HL-60 (cell line): Measurements from ENCODE around the gene ST6GAL1.
"Not testable (repeated sequence)": the region's sequence is repeated elsewhere in the genome, so short reads cannot be mapped to it uniquely, and the experiment has no call there.

Experiments used
- DNase-seq, 2 experiments: peaks; one replicate each; pipeline ENCODE4 v3.0.0-alpha.2; 2010 to 2020; ENCODE audit warnings: low read depth in 1 of 2, low spot score in 1 of 2
- H3K27ac ChIP-seq: fragments of 250-450 bp; sonication (Bioruptor Pico); replicated peaks from 2 replicates; pipeline ENCODE4 v1.5.1; 2020; ENCODE audit warnings: mild to moderate bottlenecking, moderate library complexity
- H3K27me3 ChIP-seq: fragments of 250-450 bp; sonication (Bioruptor Pico); 2 replicates; pipeline ENCODE4 v1.5.1; 2021; ENCODE audit warnings: mild to moderate bottlenecking, moderate library complexity; ENCODE audit not compliant: insufficient read depth, poor library complexity, severe bottlenecking
- H3K4me3 ChIP-seq: replicated peaks from 2 replicates; pipeline ENCODE4 v1.5.1; 2011; ENCODE audit warnings: mild to moderate bottlenecking, control low read depth, low read length; ENCODE audit not compliant: insufficient read depth
- CTCF ChIP-seq: IDR thresholded peaks from one replicate; pipeline ENCODE4 v1.5.1; 2011; ENCODE audit warnings: low read length, control low read depth, inconsistent platforms; ENCODE audit not compliant: insufficient read depth
- GABPA ChIP-seq: IDR thresholded peaks from 2 replicates; pipeline ENCODE4 v1.6.1; 2012; ENCODE audit warnings: low read depth
- POLR2AphosphoS5 ChIP-seq: IDR thresholded peaks from 2 replicates; pipeline ENCODE4 v1.6.1; 2012; ENCODE audit warnings: low read depth
- REST ChIP-seq: IDR thresholded peaks from 2 replicates; pipeline ENCODE4 v1.6.1; 2012; ENCODE audit warnings: low read depth; ENCODE audit not compliant: insufficient replicate concordance
- SPI1 ChIP-seq: IDR thresholded peaks from 2 replicates; pipeline ENCODE4 v1.6.1; 2012; ENCODE audit warnings: low read depth, mild to moderate bottlenecking, borderline replicate concordance

Gene ST6GAL1

GRCh38 chr3:186951640-186952552 is 21.6 kb downstream of the ST6GAL1 start:
- H3K4me3 ChIP-seq: no peak overlapping the region
- no peaks in the 10 kb centered on the region for H3K27me3 ChIP-seq
- peak overlapping the region; percentile 59 for H3K27ac ChIP-seq
- no peak for DNase-seq
- no peak for TF ChIP-seq REST
- TF ChIP-seq SPI1: no peak
- TF ChIP-seq POLR2AphosphoS5: no peak
- no peak for TF ChIP-seq GABPA
- TF ChIP-seq CTCF: no peak

- Histone ChIP-seq H3K27me3 (no peaks in the 10 kb centered on the region), H3K27ac (peak overlapping the region; percentile 59), H3K4me3 (no peak overlapping the region)
- TF ChIP-seq GABPA: no peak
- peak; percentile 92 for TF ChIP-seq SPI1
- DNase-seq: peak in 1 of 2 experiments; percentile 65
Measured at GRCh38 chr3:186953011-186953487, 22.7 kb downstream of the ST6GAL1 start.

GRCh38 chr3:186953992-186954699 is 23.8 kb downstream of the ST6GAL1 start:
- H3K27ac ChIP-seq, H3K4me3 ChIP-seq, DNase-seq, H3K27me3 ChIP-seq: not testable (repeated sequence)

- H3K27ac ChIP-seq: no peak overlapping the region
Measured at GRCh38 chr3:186955898-186956696, 25.8 kb downstream of the ST6GAL1 start.

More at GRCh38 chr3:186955898-186956696, 25.8 kb downstream of the ST6GAL1 start:
- Histone ChIP-seq H3K4me3 (no peak overlapping the region), H3K27me3 (no peaks in the 10 kb centered on the region)
- DNase-seq: no peak
- TF ChIP-seq GABPA (no peak), CTCF (no peak), REST (no peak), SPI1 (no peak), POLR2AphosphoS5 (no peak)
